ENCODE results near the gene ADORA1. TPM values are rescaled to one million over a fixed set of nuclear protein-coding genes. Genes with fewer than 3 reads are reported as not detected.

The ADORA1 gene
- total RNA-seq, 1 donor from 2014 or later: 4.1 TPM

DNA sequence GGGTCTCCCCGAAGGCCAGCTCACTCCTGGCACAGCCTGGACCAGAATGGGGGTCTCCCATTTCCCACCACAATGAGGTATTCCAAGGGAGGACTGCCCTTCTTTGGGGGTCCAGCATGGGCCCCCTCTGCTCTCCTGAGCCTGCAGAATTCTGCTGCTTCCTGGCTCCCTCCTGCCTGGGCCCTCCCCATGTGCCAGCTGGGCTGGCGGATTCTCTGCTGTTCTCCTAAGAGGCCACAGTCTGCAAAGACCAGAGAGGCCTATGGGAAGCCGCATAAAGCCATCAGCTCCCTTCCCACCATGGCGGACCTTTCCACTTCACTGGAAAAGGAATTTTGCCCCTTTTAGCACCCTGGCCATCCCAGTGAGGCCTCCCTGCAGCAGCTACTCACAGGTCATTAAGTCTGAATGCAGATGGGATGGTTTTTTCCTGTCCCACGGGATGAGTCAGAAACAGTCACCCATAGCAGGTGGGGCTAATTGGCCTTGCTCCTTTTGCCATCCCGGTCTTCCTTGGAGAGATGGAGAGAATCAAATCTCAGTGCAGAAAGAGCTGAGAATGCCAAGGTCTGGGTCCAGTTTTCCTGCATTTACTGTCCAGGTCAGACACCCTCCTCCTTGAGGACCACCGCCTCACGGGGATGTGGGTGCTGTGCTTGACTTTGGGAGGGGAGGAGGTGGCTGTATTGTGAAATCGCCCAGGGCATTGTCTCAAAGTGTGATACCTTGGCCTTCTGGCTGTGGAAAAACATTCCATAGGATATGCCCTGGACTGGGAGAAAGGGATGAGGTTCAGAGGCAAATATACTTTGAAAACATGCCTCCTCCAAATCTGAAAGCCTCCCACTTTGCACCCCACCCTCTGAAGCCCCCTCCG, 24.9 kb downstream of the ADORA1 start:
- TF ChIP-seq, protein P1, sequence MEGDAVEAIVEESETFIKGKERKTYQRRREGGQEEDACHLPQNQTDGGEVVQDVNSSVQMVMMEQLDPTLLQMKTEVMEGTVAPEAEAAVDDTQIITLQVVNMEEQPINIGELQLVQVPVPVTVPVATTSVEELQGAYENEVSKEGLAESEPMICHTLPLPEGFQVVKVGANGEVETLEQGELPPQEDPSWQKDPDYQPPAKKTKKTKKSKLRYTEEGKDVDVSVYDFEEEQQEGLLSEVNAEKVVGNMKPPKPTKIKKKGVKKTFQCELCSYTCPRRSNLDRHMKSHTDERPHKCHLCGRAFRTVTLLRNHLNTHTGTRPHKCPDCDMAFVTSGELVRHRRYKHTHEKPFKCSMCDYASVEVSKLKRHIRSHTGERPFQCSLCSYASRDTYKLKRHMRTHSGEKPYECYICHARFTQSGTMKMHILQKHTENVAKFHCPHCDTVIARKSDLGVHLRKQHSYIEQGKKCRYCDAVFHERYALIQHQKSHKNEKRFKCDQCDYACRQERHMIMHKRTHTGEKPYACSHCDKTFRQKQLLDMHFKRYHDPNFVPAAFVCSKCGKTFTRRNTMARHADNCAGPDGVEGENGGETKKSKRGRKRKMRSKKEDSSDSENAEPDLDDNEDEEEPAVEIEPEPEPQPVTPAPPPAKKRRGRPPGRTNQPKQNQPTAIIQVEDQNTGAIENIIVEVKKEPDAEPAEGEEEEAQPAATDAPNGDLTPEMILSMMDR (IDR thresholded peaks at IDR 0.05): no peak
- ATAC-seq: no peak
- H3K36me3 ChIP-seq: no peaks in the 10 kb centered on the region
- H3K4me3 ChIP-seq: no peak overlapping the region
- H3K27me3 ChIP-seq: no peaks in the 10 kb centered on the region
- no peaks in the 10 kb centered on the region for H3K9me3 ChIP-seq
- intact Hi-C loops (cut with DNase I): no loop called here
- no peak overlapping the region for H3K27ac ChIP-seq
- H3K4me1 ChIP-seq: peaks cover 18% of the 10 kb centered on the region
- no peak for DNase-seq

- no peaks in the 10 kb centered on the region for H3K36me3 ChIP-seq
- H3K4me1 ChIP-seq: peaks cover 18% of the 10 kb centered on the region
- H3K27me3 ChIP-seq: no peaks in the 10 kb centered on the region
- TF ChIP-seq, protein P1 (IDR thresholded peaks at IDR 0.05): no peak
- no peak overlapping the region for H3K27ac ChIP-seq
- ATAC-seq (peak; percentile 33), DNase-seq (no peak)
- intact Hi-C loops (cut with DNase I): no loop called here
- no peak overlapping the region for H3K4me3 ChIP-seq
- no peaks in the 10 kb centered on the region for H3K9me3 ChIP-seq
Observed at GRCh38 chr1:203153051-203153988, 25.8 kb downstream of the ADORA1 start.

DNA sequence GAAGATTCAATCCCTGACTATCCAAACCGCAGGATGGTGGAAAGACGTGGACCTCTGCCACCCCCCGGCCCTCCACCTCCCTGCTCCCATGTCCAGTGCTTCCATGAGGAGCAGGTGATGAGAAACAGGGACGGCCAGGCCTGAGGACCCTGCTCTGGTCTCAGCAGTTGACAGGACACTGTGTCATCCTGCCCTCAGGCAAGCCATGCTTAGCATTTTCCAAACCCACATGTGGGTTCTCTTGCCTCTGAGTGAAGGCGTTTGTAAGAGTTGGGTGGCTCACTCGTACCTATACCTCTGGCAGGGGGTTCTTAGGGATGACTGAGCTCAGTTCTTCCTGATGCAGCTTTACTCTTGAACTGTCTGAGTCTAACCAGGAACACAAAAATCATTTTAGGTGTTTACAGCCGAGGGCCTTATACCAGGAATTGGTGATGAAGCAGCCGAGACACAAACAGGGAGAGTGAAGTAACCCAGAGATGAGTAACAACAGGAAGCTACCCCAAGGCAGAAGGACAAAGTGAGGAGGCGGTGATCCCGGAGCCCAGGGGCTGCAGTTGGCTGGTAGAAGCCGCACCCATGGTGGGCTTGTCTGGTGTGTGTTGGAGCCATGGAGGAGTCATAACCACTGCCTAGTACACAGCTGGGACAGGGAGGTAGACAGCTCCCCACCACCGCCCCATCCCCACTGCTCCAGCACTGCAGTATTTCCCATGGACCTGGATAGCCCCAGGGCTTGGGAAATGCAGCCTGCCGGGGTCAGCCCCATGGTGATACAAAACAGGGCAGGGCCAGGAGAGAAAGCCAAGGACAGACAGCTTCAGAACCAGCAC, 26.7 kb downstream of the ADORA1 start:
- DNase-seq: no peak
- Histone ChIP-seq H3K27ac (no peak overlapping the region), H3K4me3 (no peak overlapping the region), H3K36me3 (no peaks in the 10 kb centered on the region), H3K4me1 (peaks cover 18% of the 10 kb centered on the region), H3K27me3 (no peaks in the 10 kb centered on the region), H3K9me3 (no peaks in the 10 kb centered on the region)
- TF ChIP-seq, protein P1 (IDR thresholded peaks at IDR 0.05): no peak
- ATAC-seq: peak; percentile 69
- intact Hi-C loops (cut with DNase I): no loop called here

GRCh38 chr1:203156280-203156679, 28.8 kb downstream of the ADORA1 start:
- Histone ChIP-seq H3K27me3 (no peaks in the 10 kb centered on the region), H3K27ac (no peak overlapping the region), H3K9me3 (no peaks in the 10 kb centered on the region), H3K4me1 (peaks cover 18% of the 10 kb centered on the region), H3K4me3 (no peak overlapping the region), H3K36me3 (no peaks in the 10 kb centered on the region)
- intact Hi-C loops (cut with DNase I): no loop called here
- ATAC-seq (no peak), DNase-seq (no peak)
- TF ChIP-seq, protein P1 (IDR thresholded peaks at IDR 0.05): no peak

- no peak for ATAC-seq
- Histone ChIP-seq H3K36me3 (no peaks in the 10 kb centered on the region), H3K4me1 (peaks cover 12% of the 10 kb centered on the region), H3K27ac (no peak overlapping the region), H3K9me3 (no peaks in the 10 kb centered on the region), H3K27me3 (no peaks in the 10 kb centered on the region), H3K4me3 (no peak overlapping the region)
- TF ChIP-seq, protein P1 (IDR thresholded peaks at IDR 0.05): no peak
- DNase-seq: no peak
- intact Hi-C loops (cut with DNase I): no loop called here
Observed at GRCh38 chr1:203158423-203158822, 30.9 kb downstream of the ADORA1 start.

Data from upper lobe of right lung (tissue), 1 donor.